GM21737 (cell line): ENCODE measurements around the gene TESPA1.
"Not testable (repeated sequence)": the region's sequence is repeated elsewhere in the genome, so short reads cannot be mapped to it uniquely, and the experiment has no call there.

Source experiments
- ATAC-seq: cut with Tn5 transposase; IDR thresholded peaks from one replicate; pipeline ENCODE4 v1.9.1; 2021; ENCODE audit warnings: mild to moderate bottlenecking, moderate library complexity; ENCODE audit not compliant: unreplicated experiment

TESPA1 gene

DNA sequence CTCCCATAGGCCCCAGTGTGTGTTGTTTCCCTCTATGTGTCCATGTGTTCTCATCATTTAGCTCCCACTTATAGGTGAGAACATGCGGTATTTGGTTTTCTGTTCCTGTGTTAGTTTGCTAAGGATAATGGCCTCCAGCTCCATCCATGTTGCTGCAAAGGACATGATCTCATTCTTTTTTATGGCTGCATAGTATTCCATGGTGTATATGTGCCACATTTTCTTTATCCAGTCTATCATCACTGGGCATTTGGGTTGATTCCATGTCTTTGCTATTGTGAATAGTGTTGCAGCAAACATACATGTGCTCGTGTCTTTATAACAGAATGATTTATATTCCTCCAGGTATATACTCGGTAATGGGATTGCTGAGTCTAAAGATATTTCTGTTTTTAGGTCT, 2.2 kb upstream of the TESPA1 start:
- not testable (repeated sequence) for ATAC-seq

DNA sequence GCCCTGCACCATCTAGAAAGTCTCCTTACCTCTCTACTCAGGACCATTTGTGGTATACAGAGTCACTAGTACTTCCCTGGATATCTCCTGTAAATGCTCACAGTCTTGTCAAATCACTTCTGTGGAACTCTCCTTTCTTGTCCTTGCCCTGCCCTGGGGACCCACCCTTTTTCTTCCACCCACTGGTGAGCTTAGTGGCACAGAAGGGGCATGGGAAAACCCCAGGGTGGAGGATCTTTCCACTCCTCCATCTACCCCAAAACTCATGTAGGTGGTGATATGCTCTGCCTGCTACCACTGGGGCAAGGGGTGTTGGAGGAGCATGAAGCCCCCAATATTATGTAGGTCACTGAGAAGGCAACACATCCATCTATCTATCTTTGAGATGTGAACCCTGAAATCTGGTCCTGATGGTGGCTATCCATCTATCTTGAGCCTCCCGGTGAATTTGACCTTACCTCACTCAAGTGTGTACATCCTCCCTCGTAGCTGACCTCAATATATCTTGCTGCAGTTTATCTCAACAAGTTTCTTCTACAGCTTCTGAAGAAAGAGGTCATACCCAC, 943 bp downstream of the TESPA1 start:
- ATAC-seq = no peak

DNA sequence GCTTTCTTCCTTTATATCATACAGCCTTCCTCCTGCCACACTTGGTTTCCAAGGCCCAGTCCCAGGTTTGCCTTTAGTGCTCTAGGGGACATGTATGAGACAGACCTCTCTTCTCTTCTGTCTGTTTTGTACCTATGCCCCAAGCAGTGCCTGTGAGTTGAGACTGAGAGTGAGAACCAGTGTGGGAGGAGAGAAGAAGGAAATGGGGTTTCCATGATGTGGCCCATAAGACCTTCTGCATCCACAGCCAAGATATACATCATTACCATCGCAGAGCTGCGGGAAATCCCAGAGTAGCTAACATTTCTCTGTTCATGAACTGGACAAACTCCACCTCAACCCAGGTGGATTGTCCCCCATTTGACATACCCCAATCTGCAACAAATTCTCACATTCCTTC, 2.8 kb downstream of the TESPA1 start:
- no peak for ATAC-seq

DNA sequence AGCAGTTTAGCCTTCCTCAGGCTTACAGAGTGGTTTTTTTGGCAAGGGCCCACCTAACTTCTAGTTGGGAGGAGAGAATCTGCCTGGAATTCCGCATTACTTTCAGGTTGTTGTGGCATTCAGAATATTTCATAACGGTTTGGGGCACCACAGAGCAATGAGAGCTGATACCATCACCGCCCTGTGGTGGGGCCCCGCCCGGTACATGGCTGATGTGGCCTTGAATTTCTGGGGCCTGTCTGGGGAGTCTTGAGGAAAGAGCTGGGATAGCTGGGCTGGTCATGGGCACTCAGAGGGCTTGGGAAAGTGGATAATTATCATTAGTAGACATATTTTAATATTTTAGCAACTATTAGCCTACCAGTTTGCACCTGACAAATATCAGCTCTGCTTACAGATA, 4.2 kb downstream of the TESPA1 start:
- ATAC-seq = no peak

DNA sequence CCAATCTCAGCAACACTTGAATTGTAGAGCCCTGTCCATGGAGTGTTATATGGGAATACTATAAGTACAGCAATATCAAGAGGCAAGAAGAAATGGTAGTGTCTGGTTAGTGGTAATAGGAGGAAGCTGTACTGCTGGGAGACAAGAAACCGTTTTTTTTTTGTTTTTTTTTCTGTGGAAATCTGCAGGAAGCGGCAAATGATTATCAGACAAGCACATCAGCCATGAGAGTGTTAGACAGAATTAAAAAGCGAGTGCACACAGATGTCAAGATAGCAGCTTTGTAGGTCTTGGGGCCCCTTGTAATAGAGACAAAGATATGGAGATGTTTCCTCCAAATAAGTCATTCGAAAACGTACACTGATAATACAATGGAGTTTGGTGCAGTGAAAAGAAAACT, 6.7 kb downstream of the TESPA1 start:
- ATAC-seq = no peak

DNA sequence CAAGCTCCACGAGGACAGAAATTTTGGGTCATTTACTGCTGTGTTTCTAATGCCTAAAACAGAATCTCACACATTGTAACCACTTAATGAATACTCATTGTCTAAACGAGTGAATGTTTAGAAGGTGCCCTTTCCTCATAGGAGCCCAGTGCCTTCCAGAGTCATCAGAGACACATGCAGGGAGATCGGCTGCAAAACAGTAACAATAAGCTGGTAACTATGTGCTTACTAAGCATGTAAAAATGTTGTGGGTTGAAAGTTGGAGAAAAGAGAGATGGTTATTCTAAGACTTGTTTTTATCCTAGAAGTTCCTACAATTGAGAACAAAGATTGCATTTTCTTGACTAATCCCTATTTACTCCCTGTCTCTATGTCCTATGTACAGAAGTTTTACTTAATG, 7.4 kb downstream of the TESPA1 start:
- ATAC-seq = no peak

DNA sequence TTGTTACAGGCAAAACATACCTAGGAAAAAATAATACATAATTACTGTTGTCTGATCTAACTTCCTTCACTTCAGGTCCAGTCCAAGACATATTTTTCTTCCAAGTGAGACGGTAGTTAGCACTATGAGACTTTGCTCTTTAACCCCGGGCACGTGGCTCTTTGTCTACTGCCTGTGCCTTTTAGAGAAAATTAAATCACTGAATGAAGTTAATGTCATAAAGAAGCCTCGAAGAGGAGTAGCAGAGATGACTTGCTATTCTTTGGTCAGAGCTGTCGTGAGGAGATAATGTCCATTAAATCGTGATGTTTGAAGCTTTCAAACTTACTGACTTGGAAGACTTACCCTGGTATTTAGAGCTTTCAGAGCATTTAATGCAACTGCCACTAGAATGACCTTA, 8.7 kb downstream of the TESPA1 start:
- no peak for ATAC-seq

DNA sequence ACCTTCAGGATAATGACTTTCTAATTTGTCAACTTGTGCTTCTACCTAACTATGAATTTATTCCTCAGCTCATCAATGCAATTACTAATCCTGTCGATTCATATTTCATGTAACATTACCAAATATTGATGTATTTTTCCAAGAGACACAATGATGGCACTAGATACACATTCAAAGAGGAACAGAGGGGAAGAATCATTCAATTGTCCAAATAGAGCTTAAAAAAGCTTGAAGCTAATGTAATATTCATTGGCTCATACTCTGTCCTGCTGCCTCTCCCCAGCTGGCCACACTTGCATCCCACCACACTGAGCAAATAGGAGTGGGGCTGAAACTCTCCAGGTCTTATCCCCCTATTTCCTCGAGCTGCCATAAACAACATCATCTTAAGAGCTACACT, 9.3 kb downstream of the TESPA1 start:
- ATAC-seq = no peak

DNA sequence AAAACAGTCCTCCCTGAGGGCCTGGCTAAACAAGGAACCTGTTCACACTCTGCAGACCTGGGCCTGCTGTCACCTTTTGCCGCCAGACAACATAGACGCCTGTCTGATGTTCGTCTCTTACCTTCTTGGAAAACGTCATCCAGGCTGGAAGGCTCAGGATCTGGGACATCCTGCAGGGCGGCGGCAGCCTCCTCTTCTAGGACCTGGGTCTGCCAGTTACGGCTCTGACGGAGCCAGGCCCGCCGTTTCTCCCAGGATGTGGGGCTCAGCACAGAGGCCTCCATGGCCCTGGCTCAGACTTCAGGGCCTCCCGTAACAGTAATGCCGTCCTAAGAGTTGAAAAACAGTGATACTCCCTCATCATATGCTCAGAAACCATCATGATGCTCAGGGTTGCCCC, 10.3 kb downstream of the TESPA1 start:
- no peak for ATAC-seq

DNA sequence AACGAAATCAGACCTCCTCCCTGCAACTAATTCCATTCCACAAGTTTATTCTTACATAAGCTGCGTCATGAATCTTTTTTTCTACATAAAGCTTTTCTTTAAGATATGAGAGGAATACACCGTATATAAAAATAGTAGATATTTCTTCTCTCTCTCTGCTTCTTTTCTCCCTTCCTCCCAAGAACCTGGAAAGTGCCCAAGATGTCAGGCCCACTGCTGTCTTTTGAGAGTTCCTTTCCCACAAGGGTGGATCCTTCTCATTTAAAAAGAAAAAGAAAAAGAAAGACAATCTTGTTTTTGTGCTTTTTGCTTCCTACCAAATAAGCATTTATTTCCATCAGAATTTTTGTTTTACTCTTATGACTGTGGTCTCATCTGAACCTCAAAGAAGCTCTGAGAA, 11.0 kb downstream of the TESPA1 start:
- ATAC-seq = no peak

DNA sequence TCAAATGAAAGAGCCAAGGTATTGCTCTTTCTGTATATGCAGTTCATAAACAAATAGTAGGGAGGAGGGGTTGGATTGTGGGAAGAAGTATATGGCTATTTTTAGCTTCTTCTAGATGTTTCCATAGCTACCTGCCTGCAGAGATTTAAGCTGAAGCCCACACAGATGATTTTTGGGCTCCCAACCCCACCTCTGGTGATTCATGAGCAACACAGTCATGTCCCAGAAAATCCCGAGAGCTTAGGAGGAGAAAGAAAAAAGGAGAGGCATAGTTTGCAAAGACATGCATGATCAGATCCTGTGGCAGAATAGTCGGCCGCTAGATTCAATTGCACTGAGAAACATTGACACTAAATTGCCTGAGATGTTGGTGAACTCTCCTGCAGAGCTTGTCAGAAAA, 13.8 kb downstream of the TESPA1 start:
- ATAC-seq = no peak

DNA sequence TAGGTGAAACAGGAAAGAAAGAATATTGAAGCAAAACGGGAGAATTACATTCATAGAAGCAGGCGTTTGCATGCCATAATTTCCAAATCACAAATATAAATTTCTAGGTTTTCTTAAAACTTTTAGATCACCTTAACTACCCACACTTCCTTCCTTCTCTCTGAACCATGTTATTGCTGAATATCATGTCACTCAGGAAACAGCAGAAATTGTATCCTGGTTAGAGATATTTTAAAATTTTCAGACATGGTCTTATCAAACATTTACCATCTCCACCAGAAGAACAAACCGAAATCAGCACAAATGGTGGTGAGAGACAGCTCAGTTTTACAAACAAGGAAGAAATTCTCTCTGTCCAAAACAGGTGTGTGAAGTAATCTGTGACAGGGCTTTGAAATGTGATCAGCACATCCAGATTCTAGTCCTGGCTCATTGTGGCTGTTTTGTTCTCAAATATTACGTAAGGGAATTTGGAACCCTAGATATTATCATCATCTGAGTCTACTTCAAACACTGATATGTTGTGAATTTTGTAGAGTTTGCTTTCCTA, 16.3 kb downstream of the TESPA1 start:
- no peak for ATAC-seq

DNA sequence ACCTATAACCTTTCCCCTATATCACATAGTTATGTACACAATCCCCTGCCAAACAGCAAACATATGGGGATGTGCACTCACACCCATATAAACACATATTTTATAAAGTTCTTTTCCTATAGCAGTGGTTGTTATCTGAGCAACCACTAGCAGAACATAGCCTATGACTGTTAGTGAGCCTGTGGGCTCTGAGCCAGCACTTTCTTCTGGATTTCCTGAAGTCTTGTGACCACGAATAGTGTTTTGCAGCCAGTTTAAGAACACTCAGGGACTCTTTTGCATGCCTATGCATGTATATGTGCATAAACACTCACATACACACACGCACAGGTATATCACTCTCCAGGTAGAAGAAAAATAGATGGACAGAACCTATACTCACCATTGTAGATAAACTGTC, 17.1 kb downstream of the TESPA1 start:
- ATAC-seq = no peak

DNA sequence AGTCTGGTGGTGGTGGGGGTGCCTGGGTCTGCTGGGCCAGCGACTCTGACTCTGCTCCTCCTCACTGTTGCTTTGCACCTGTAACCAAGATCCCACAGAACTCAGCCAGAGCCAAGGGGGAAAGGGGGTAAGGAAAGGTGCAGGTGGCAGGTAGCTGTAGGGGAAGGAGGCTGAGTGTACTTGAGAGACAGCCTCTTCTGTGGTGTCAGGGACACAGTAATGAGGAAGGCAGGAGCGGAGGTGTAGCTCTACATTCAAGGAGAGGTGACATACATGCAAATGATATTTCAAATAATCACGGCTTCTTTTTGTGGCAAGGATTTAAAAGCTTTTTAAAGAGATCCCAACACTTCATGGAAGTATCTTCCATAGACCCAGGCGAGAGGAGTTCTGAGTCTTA, 23.4 kb downstream of the TESPA1 start:
- ATAC-seq = no peak

DNA sequence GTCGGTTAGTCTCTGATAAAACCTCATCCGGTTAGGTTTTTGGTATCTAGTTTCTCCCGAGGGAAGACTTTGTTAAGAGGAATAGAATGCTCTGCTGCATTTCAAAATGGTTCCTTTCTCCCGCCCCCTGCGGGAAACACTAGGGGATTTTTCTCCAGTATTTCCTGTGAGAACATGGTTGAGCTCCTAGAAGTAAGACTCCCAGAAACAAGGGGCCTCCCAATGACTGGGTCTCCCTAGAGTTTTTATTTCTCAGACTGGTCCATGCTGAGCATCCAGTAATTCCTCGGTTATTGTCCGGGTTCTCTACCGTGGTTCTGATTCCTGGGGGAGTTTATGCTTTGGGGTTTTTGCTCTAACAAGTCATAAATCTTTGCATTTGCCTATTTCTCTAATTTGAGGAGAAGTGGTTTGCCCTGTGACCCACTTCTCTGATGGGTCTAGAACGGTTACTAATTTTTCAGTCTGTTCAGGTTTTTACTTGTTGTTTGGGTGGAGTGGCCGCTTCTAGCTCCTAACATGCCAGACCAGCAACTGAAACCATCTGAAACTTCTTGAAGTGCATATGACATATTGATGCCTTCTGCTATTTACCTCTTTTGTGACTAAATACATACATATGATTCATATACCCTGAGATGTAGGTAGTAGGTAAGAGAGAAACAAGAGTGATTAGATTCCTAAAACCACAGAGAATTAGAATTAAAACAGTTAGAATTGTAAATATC, 25.1 kb downstream of the TESPA1 start:
- ATAC-seq = no peak

DNA sequence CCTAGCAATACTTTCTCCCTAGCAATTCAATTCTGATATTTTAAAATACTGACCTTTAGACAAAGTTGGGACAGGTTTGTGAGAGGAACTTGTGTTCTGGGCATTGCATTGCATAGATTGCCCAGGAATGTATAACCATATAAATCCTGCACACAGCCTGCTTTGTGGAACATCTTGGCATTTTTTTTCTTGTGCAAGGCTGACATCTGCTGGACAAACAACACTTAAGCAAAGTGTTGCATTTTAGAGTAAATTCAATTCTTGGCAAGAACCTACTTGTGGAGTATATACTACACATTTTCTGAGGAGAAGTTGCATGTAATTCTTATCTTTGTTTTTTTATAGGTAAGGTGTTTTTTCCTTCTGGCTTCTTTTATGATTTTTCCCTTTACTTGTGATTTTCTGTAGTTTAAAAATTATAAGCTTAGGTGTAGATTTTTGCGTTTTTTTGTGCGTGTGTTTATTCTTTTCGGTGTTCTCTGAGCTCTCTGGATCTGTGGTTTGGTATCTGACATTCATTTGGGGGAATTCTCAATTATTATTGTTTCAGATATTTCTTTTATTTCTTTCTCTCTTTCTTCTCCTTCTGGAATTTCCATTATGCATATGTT, 26.4 kb downstream of the TESPA1 start:
- ATAC-seq = no peak

DNA sequence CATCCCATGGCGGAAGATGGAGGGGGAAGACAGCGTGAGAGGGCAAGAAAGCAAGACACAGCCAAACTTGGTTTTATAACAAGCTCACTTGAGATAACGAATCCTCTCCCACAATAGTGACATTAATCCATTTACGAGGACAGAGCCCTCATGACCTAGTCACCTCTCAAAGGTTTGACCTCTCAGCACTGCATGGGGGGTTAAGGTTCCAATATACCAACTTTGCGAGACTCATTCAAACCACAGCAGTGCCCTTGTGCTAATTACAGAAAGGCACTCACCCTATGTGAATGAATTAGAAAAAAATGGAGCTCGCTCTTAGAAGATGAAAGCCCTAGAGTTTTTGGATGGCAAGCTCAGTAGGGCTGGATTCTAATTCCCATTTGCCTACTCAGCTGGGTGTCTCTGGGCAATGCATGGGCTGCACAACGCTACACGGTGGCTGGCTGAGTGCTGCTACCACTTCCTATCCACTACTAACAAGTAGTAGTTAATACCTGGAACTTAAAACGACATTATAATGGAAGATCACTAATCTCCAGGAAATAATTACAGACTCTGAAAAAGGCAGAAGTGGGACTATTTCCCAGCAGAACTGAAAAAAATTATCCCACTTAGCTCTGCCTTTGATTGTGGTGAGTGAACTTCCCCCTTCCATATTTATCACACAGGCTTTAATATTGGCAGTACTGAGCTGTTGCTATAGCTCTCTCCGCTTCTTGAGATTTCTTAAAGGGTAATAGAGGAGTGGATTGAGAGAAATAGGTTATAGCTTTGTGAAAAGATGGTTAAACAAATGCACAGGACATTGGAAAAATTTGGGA, 27.5 kb downstream of the TESPA1 start:
- ATAC-seq = no peak

DNA sequence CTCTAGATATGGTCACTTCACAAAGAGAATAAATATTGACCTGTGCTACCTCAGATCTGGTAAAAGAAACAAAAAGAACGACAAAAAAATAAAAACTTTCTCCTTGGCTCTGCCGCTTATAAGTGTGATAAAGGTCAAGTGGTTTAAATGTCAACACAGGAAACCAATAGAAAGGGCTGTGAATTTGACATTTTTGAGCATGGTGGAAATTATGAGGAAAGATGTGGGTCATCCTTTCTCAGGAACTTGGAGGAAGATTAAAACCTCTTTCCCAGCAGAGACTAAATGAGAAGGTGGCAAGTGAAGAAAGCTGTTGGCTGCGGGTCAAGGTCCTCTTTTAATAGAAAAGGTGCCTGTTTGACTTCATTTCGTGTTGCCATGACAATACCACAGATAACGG, 28.2 kb downstream of the TESPA1 start:
- ATAC-seq = no peak

DNA sequence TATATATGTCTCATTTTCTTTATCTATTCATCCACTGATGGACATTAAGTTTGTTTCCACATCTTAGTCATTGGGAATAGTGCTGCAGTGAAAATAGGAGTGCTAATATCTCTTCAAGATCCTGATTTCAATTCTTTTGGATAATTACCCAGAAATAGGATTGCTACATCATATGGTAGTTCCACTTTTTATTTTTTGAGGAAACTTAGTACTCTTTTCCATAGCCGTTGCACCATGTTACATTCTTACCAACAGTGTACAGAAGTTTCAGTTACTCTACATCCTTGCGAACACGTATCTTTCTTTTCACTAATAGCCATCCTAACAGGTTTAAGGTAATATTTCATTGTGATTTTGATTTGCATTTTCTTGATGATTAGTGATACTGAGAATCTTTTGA, 29.8 kb downstream of the TESPA1 start:
- no peak for ATAC-seq

DNA sequence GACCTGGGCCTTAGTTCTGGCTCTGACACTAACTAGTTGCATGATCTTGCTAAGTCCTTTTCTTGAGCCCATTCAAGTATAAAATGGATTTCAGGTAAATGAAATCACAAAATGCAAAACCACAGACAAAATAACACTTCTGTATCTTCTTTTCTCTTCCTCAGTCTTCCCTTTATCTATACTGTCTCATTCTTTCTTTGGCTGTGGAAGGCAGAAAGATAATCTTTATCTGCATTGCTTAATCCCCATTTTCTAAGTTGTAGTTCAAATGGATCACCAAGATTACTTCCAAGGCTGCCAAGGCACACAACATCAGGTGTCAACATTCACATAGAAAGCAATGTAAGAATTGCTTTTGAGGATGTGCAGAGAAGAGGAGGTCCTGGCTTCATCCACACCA, 30.3 kb downstream of the TESPA1 start:
- no peak for ATAC-seq

DNA sequence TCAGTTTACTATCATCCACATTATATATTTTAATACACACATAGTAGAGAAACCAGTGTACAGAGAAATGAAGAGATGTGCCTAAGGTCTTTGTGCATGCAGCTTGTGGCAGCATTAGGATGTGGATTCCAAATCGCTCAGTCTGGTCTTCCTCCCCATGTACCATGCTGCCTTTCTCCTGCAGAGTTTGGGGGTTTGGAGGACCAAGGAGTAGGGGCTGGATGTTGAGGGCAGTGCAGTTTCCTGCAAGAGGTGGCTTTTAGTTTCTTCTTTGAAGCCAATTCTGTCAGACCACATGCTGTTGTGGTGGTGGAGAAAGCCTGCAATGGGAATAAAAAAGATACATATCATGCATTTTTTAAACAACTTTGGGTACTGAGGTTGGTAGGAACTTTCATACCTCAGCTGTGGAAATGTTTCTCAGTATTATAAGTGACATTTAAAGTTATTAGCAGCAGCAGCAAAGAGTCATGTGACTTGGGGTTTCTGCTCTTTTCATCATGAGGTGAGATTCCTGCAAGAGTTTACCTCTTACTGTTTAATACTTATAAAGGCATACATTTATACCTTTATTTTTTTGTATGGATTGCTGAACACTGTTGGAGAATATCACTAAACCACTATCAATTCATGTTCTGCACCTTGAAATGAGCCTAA, 34.4 kb downstream of the TESPA1 start:
- ATAC-seq = no peak
